H9 (cell line): ENCODE results near the gene SLC39A10. TPM values are rescaled to one million over a fixed set of nuclear protein-coding genes. Genes with fewer than 3 reads are reported as not detected.

ENCODE experiments used
- DNase-seq: peaks from one replicate; pipeline ENCODE4 v3.0.0-alpha.2; 2017
- H2AFZ ChIP-seq: one replicate; pipeline ENCODE4 v1.6.1; 2013; ENCODE audit warnings: mild to moderate bottlenecking, low read length, control low read depth, moderate library complexity
- H2AK5ac ChIP-seq: 2 replicates; pipeline ENCODE4 v1.6.1; 2013; ENCODE audit warnings: low read length, control low read depth, mixed read lengths; ENCODE audit not compliant: insufficient read length
- H2BK120ac ChIP-seq: one replicate; pipeline ENCODE4 v1.6.1; 2013; ENCODE audit warnings: low read depth, mild to moderate bottlenecking, low read length, control low read depth, inconsistent platforms; ENCODE audit not compliant: poor library complexity, severe bottlenecking
- H2BK12ac ChIP-seq: 2 replicates; pipeline ENCODE4 v1.6.1; 2013; ENCODE audit warnings: low read length, control low read depth, mixed read lengths, low read depth; ENCODE audit not compliant: insufficient read length
- H2BK15ac ChIP-seq: 2 replicates; pipeline ENCODE4 v1.6.1; 2013; ENCODE audit warnings: low read depth, low read length, control low read depth
- H2BK20ac ChIP-seq: one replicate; pipeline ENCODE4 v1.6.1; 2013; ENCODE audit warnings: low read depth, mild to moderate bottlenecking, low read length, control low read depth, inconsistent platforms; ENCODE audit not compliant: poor library complexity, severe bottlenecking
- H2BK5ac ChIP-seq: 2 replicates; pipeline ENCODE4 v1.6.1; 2013; ENCODE audit warnings: low read length, control low read depth, mixed read lengths; ENCODE audit not compliant: insufficient read length
- H3K14ac ChIP-seq: 2 replicates; pipeline ENCODE4 v1.6.1; 2013; ENCODE audit warnings: low read length, control low read depth; ENCODE audit not compliant: insufficient read depth
- H3K18ac ChIP-seq: 2 replicates; pipeline ENCODE4 v1.6.1; 2013; ENCODE audit warnings: low read depth, mild to moderate bottlenecking, mixed read lengths, low read length, control low read depth; ENCODE audit not compliant: insufficient read length
- H3K23ac ChIP-seq: 2 replicates; pipeline ENCODE4 v1.6.1; 2013; ENCODE audit warnings: low read length, control low read depth, mixed read lengths, low read depth; ENCODE audit not compliant: insufficient read length
- H3K23me2 ChIP-seq: 2 replicates; pipeline ENCODE4 v1.6.1; 2013; ENCODE audit warnings: low read depth, mild to moderate bottlenecking, mixed read lengths, low read length, control low read depth; ENCODE audit not compliant: insufficient read length, poor library complexity, severe bottlenecking
- H3K27ac ChIP-seq: 2 replicates; pipeline ENCODE4 v1.5.1; 2013; ENCODE audit warnings: low read length, control low read depth, mixed read lengths, low read depth; ENCODE audit not compliant: insufficient read length
- H3K27me3 ChIP-seq: 2 replicates; pipeline ENCODE4 v1.6.1; 2013; ENCODE audit warnings: low read length, control low read depth, inconsistent platforms; ENCODE audit not compliant: insufficient read depth
- H3K4ac ChIP-seq: 2 replicates; pipeline ENCODE4 v1.6.1; 2013; ENCODE audit warnings: low read depth, mild to moderate bottlenecking, control low read depth, inconsistent platforms, low read length, moderate library complexity
- H3K4me1 ChIP-seq: 2 replicates; pipeline ENCODE4 v1.6.1; 2013; ENCODE audit warnings: low read length, control low read depth, inconsistent platforms; ENCODE audit not compliant: insufficient read depth
- H3K4me2 ChIP-seq: 2 replicates; pipeline ENCODE4 v1.6.1; 2013; ENCODE audit warnings: low read length, control low read depth, mixed read lengths; ENCODE audit not compliant: insufficient read length, insufficient read depth
- H3K56ac ChIP-seq: 2 replicates; pipeline ENCODE4 v1.6.1; 2013; ENCODE audit warnings: low read depth, mild to moderate bottlenecking, mixed read lengths, low read length, control low read depth; ENCODE audit not compliant: insufficient read length
- H3K79me1 ChIP-seq: 2 replicates; pipeline ENCODE4 v1.6.1; 2013; ENCODE audit warnings: low read depth, mild to moderate bottlenecking, moderate library complexity, low read length, control low read depth, inconsistent platforms; ENCODE audit not compliant: insufficient read depth, poor library complexity, severe bottlenecking
- H3K79me2 ChIP-seq: 2 replicates; pipeline ENCODE4 v1.6.1; 2013; ENCODE audit warnings: low read length, control low read depth, inconsistent platforms; ENCODE audit not compliant: insufficient read depth
- H3K9ac ChIP-seq: 2 replicates; pipeline ENCODE4 v1.6.1; 2013; ENCODE audit warnings: low read length, control low read depth, mixed read lengths; ENCODE audit not compliant: insufficient read length; ENCODE audit errors: extremely low read depth
- H3K9me3 ChIP-seq: one replicate; pipeline ENCODE4 v1.6.1; 2013; ENCODE audit warnings: low read depth, low read length, inconsistent platforms; ENCODE audit not compliant: control insufficient read depth
- H3T11ph ChIP-seq: one replicate; pipeline ENCODE4 v1.6.1; 2013; ENCODE audit warnings: mild to moderate bottlenecking, low read length, control low read depth, inconsistent platforms
- H4K20me1 ChIP-seq: one replicate; pipeline ENCODE4 v1.6.1; 2013; ENCODE audit not compliant: control insufficient read depth, insufficient read length, insufficient read depth
- H4K5ac ChIP-seq: 2 replicates; pipeline ENCODE4 v1.6.1; 2013; ENCODE audit warnings: low read depth, mild to moderate bottlenecking, mixed read lengths, low read length, control low read depth; ENCODE audit not compliant: insufficient read length
- H4K8ac ChIP-seq: replicated peaks from 2 replicates; pipeline ENCODE4 v1.6.1; 2013; ENCODE audit warnings: low read length, control low read depth, mixed read lengths, low read depth; ENCODE audit not compliant: insufficient read length
- H4K91ac ChIP-seq: 2 replicates; pipeline ENCODE4 v1.6.1; 2013; ENCODE audit warnings: low read depth, mild to moderate bottlenecking, moderate library complexity, mixed read lengths, low read length, control low read depth; ENCODE audit not compliant: insufficient read length
- H3K27ac Mint-ChIP-seq, 3 experiments: 2 replicates in 2 of 3; 3 replicates in 1 of 3; pipeline ENCODE4 v1.8.0; 2020 to 2021; ENCODE audit warnings: mixed read lengths in 3 of 3, mild to moderate bottlenecking in 1 of 3, moderate library complexity in 1 of 3
- H3K27me3 Mint-ChIP-seq: 2 replicates; pipeline ENCODE4 v1.8.0; 2021; ENCODE audit warnings: low read depth, mild to moderate bottlenecking, moderate library complexity, mixed read lengths
- H3K36me3 Mint-ChIP-seq, 3 experiments: 2 replicates in 2 of 3; 3 replicates in 1 of 3; pipeline ENCODE4 v1.8.0; 2020 to 2021; ENCODE audit warnings: low read depth in 3 of 3, mixed read lengths in 3 of 3; ENCODE audit not compliant: insufficient read depth in 1 of 3
- H3K4me1 Mint-ChIP-seq, 2 experiments: 2 replicates each; pipeline ENCODE4 v1.8.0; 2020; ENCODE audit warnings: mixed read lengths in 2 of 2
- H3K4me3 Mint-ChIP-seq, 2 experiments: 2 replicates in 1 of 2; 3 replicates in 1 of 2; pipeline ENCODE4 v1.8.0; 2020 to 2021; ENCODE audit warnings: mild to moderate bottlenecking in 2 of 2, mixed read lengths in 2 of 2, moderate library complexity in 1 of 2
- H3K9me3 Mint-ChIP-seq, 2 experiments: 2 replicates in 1 of 2; 3 replicates in 1 of 2; pipeline ENCODE4 v1.8.0; 2020; ENCODE audit warnings: mild to moderate bottlenecking in 2 of 2, mixed read lengths in 2 of 2, moderate library complexity in 1 of 2
- CTCF ChIP-seq: fragments of 200-600 bp; sonication (generic); conservative IDR thresholded peaks from 3 replicates; pipeline ENCODE4 v1.8.0; 2021; ENCODE audit warnings: antibody characterized with exemption, mild to moderate bottlenecking
- WGBS: extraction: QIAGEN DNeasy Blood & Tissue Kit; methylation state at CpG from one replicate; pipeline ENCODE4 v1.1.7; 2013; ENCODE audit warnings: missing lambda C conversion rate, low lambda C conversion rate, mixed read lengths; ENCODE audit not compliant: insufficient read length; ENCODE audit errors: extremely low coverage; 5-methylcytosine and 5-hydroxymethylcytosine counted together
- total RNA-seq: library from RNA; stranded (reverse); gene quantifications from 2 replicates; pipeline ENCODE4 v1.2.1, GENCODE V29; 2021

Gene SLC39A10
- total RNA-seq, 1 experiment from 2014 or later = 161 TPM

DNA sequence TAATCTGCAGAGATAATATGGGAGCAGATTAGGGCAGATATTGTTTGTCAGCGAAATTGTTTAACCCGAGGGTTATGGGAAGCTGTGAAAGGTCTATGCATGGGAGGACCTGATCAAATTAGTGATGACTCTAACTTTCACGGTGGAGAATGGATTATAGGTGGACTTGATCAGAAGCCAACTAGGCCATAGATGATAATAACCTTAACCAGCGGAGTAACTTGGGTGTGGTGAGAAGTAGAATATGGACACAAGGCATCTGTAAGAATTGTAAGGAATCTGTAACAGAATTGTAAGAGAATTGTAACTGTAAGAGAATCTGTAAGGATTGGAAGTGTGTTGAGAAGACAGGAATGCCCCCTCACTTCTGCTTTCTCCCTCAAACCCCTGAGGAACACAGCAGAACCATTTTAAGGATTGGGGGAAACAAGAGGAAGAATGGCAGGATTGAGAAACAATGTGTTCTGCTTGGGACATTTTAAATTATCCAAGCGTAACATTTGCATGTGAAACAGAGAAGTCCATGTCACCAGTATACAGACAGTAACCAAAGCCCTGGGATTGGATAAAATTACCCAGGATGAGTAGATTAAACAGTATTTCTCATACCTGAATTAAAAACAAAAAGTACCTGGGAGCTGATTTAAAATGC, 14.9 kb upstream of the SLC39A10 start:
- Histone ChIP-seq H3K14ac (no peak overlapping the region), H3K9ac (no peak overlapping the region), H3K9me3 (no peaks in the 10 kb centered on the region), H2BK12ac (no peak overlapping the region), H3K23me2 (no peaks in the 10 kb centered on the region), H3K18ac (no peak overlapping the region), H3T11ph (no peak overlapping the region), H3K4ac (no peak overlapping the region), H3K4me2 (no peak overlapping the region), H3K56ac (no peak overlapping the region), H4K8ac (no peak overlapping the region), H2BK15ac (no peak overlapping the region), H3K79me2 (no peaks in the 10 kb centered on the region; the same call in 1 of the 2 replicates), H3K23ac (no peak overlapping the region), H2AK5ac (no peak overlapping the region), H3K79me1 (no peaks in the 10 kb centered on the region), H4K20me1 (no peaks in the 10 kb centered on the region), H3K4me1 (peaks cover 13% of the 10 kb centered on the region), H4K91ac (no peak overlapping the region), H2BK5ac (no peak overlapping the region), H2AFZ (no peak overlapping the region), H3K27ac (peak overlapping the region; percentile 53), H3K27me3 (no peaks in the 10 kb centered on the region), H2BK20ac (no peak overlapping the region), H2BK120ac (no peak overlapping the region), H4K5ac (no peak overlapping the region)
- no peak overlapping the region for H3K4me3 Mint-ChIP-seq
- no peak for TF ChIP-seq CTCF
- DNase-seq = no peak
- no CpG with 5 or more reads among the region's 5 CpGs for WGBS
- peaks cover 0 to 7% (median 4%) of the 10 kb centered on the region in 3 experiments; a peak in 4 of 7 replicates for H3K36me3 Mint-ChIP-seq
- no peaks in the 10 kb centered on the region; a peak in 1 of 5 replicates for H3K9me3 Mint-ChIP-seq
- H3K27ac Mint-ChIP-seq = peak overlapping the region in 2 of 3 experiments; percentile 35 to 44; a peak in 3 of 7 replicates
- H3K27me3 Mint-ChIP-seq = no peaks in the 10 kb centered on the region
- H3K4me1 Mint-ChIP-seq = peaks cover 27 to 34% of the 10 kb centered on the region in 2 experiments
